ENCODE measurements around the gene TIAM1.

TIAM1 gene

GRCh38 chr21:31164713-31165694 lies 179.1 kb downstream of the TIAM1 start:
- DNase-seq (ENCODE audit: low read depth) = no peak

GRCh38 chr21:31162827-31163226 lies 181.2 kb downstream of the TIAM1 start:
- no peak for DNase-seq (ENCODE audit: low read depth)

- DNase-seq (ENCODE audit: low read depth) = no peak
Measured at GRCh38 chr21:31162079-31162699, 181.9 kb downstream of the TIAM1 start.

GRCh38 chr21:31161157-31161556 lies 182.9 kb downstream of the TIAM1 start:
- no peak for DNase-seq (ENCODE audit: low read depth)

GRCh38 chr21:31159808-31160207 lies 184.3 kb downstream of the TIAM1 start:
- no peak for DNase-seq (ENCODE audit: low read depth)

GRCh38 chr21:31158789-31159581 lies 185.1 kb downstream of the TIAM1 start:
- no peak for DNase-seq (ENCODE audit: low read depth)

- no peak for DNase-seq (ENCODE audit: low read depth)
Measured at GRCh38 chr21:31157756-31158155, 186.3 kb downstream of the TIAM1 start.

- no peak for DNase-seq (ENCODE audit: low read depth)
Measured at GRCh38 chr21:31156662-31157061, 187.4 kb downstream of the TIAM1 start.

- DNase-seq (ENCODE audit: low read depth) = no peak
Measured at GRCh38 chr21:31156169-31156568, 187.9 kb downstream of the TIAM1 start.

- no peak for DNase-seq (ENCODE audit: low read depth)
Measured at GRCh38 chr21:31151156-31152045, 192.7 kb downstream of the TIAM1 start.

- DNase-seq (ENCODE audit: low read depth) = no peak
Measured at GRCh38 chr21:31145274-31145673, 198.8 kb downstream of the TIAM1 start.

- DNase-seq (ENCODE audit: low read depth) = no peak
Measured at GRCh38 chr21:31143036-31143435, 201.0 kb downstream of the TIAM1 start.

GRCh38 chr21:31142600-31142999 lies 201.5 kb downstream of the TIAM1 start:
- DNase-seq (ENCODE audit: low read depth) = no peak

GRCh38 chr21:31141389-31142000 lies 202.6 kb downstream of the TIAM1 start:
- no peak for DNase-seq (ENCODE audit: low read depth)

GRCh38 chr21:31140676-31141075 lies 203.4 kb downstream of the TIAM1 start:
- no peak for DNase-seq (ENCODE audit: low read depth)

GRCh38 chr21:31140025-31140424 lies 204.0 kb downstream of the TIAM1 start:
- DNase-seq (ENCODE audit: low read depth) = no peak

- no peak for DNase-seq (ENCODE audit: low read depth)
Measured at GRCh38 chr21:31137960-31138359, 206.1 kb downstream of the TIAM1 start.

GRCh38 chr21:31136891-31137290 lies 207.2 kb downstream of the TIAM1 start:
- no peak for DNase-seq (ENCODE audit: low read depth)

GRCh38 chr21:31135531-31136184 lies 208.4 kb downstream of the TIAM1 start:
- DNase-seq (ENCODE audit: low read depth) = no peak

GRCh38 chr21:31133243-31133830 lies 210.7 kb downstream of the TIAM1 start:
- DNase-seq (ENCODE audit: low read depth) = no peak
